ENCODE data around the gene DNAI2. TPM values are rescaled to one million over a fixed set of nuclear protein-coding genes. Genes with fewer than 3 reads are reported as not detected.

The DNAI2 gene, protein sequence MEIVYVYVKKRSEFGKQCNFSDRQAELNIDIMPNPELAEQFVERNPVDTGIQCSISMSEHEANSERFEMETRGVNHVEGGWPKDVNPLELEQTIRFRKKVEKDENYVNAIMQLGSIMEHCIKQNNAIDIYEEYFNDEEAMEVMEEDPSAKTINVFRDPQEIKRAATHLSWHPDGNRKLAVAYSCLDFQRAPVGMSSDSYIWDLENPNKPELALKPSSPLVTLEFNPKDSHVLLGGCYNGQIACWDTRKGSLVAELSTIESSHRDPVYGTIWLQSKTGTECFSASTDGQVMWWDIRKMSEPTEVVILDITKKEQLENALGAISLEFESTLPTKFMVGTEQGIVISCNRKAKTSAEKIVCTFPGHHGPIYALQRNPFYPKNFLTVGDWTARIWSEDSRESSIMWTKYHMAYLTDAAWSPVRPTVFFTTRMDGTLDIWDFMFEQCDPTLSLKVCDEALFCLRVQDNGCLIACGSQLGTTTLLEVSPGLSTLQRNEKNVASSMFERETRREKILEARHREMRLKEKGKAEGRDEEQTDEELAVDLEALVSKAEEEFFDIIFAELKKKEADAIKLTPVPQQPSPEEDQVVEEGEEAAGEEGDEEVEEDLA
- not detected for polyA plus RNA-seq (2013, experiment 1 of 2)
- not detected for polyA plus RNA-seq (2013, experiment 2 of 2)

DNA sequence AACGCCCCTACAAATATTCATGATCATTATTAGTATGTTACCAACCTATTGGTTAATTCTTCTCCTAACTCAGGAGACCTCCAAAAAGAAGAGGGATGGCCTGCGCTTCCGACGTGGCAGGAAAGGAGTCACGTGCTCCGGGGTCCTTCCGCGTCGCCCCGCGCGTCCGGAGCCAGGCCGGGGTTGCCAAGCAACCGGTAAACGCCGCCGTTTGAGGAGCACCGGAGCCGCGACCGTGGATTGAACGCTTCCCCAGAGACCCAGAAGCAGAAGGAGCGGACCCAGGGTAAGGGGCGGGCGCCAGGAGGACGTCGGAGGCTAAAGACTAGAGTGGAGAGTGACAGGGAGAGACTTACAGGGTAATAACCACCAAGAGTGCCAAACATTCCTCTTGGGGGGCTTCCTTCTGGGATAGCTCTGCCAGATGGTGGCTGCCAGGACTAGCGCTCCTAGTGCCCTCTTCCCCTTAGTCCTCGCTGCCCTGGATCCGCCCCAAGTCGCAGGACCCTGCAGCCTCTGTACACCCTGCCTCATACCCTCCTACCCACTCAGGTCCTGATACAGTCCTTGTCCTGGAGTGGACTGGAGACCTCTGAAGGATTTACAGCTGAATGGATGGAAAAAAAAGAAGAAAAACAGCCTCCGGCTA is at the start of gene DNAI2:
Gene DNAI2 (plus strand): TSS at position 175 of the 649 bp plus-strand sequence. CDS start 7,584 bp downstream, outside the sequence.
- 18 to 22% methylated on average over 19 to 27 of the region's 33 CpGs for WGBS, 2 experiments (ENCODE audit: insufficient coverage in 2 of 2)
- no peak within 1 kb of the TSS for H3K27ac ChIP-seq (ENCODE audit: low read depth, low read length, severe bottlenecking)
- peaks cover 3% of the 10 kb centered on the region for H3K4me1 ChIP-seq (ENCODE audit: control insufficient read depth, insufficient read depth, low read length, poor library complexity, severe bottlenecking)

DNA sequence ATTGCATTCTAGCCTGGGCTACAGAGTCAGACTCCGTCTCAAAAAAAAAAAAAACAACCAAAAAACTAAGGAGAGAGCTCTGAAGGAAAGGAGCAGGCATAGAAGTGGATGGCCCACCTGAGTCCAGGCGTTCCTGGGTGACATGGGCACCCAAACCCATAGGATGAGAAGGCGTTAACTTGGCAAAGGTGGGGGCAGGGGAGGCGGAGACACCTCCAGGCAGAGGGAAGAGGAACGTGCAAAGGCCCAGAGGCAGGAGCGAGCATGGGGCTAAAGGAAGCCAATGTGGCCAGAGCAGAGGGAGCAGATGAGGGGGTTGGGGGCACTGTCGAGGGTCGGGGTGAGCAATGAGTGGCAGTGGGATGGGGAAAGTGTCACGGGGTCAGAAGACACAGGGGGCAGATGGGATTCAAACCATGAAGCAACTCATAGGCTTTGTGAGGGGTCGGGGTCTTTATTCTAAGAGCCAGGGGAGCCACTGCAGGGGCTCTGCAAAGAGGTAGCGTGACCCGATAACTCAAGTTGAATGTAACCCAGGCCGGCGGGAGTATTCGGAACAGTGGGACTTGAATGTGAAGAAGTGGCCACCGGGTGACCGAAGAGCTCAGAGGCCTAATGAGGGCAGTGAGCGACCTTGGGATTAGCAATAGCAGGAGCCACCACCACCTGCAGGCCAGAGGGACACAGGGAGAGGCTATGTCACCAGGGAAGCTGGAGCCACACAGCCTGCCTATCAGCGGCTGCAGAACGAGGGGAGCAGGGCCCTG is 48.9 kb upstream of the DNAI2 start:
- Histone ChIP-seq H3K4me1 (ENCODE audit: control insufficient read depth, insufficient read depth, low read length, poor library complexity, severe bottlenecking) (peaks cover 2% of the 10 kb centered on the region), H3K27ac (ENCODE audit: low read depth, low read length, severe bottlenecking) (no peak overlapping the region), H3K4me3 (ENCODE audit: extremely low read depth, insufficient read depth, low read length, poor library complexity, severe bottlenecking) (no peak overlapping the region), H3K36me3 (ENCODE audit: control insufficient read depth, insufficient read depth, low read length) (no peaks in the 10 kb centered on the region), H3K9me3 (ENCODE audit: control insufficient read depth, low read length) (no peaks in the 10 kb centered on the region)
- WGBS, 2 experiments (ENCODE audit: insufficient coverage in 2 of 2) = 91 to 96% methylated on average over 13 to 19 of the region's 20 CpGs

More for the DNA sequence above, at the start of gene DNAI2:
- Histone ChIP-seq H3K4me3 (ENCODE audit: extremely low read depth, insufficient read depth, low read length, poor library complexity, severe bottlenecking) (no peak within 1 kb of the TSS), H3K9me3 (ENCODE audit: control insufficient read depth, low read length) (no peaks in the 10 kb centered on the region), H3K36me3 (ENCODE audit: control insufficient read depth, insufficient read depth, low read length) (no peaks in the 10 kb centered on the region)

DNA sequence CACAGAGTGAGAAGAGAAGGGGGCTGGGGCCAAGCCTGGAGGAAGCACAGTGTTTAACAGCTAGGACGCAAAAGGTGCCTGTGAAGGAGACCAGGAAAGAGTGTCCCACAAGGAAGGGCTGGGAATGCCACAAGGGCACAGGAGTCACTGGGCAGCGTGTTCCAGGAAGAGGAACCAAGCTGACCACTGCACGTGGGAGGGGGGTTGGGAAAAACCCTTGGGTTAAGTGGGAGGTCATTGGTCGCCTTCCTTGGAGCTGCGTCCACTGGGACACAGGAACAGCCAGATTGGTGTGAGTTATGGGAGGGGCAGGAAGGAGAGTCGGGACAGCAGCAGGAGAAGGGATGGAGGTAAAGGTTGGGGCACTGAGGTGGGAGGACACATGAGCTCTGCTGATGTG is 47.8 kb upstream of the DNAI2 start:
- Histone ChIP-seq H3K27ac (ENCODE audit: low read depth, low read length, severe bottlenecking) (no peak overlapping the region), H3K9me3 (ENCODE audit: control insufficient read depth, low read length) (no peaks in the 10 kb centered on the region), H3K4me3 (ENCODE audit: extremely low read depth, insufficient read depth, low read length, poor library complexity, severe bottlenecking) (no peak overlapping the region), H3K4me1 (ENCODE audit: control insufficient read depth, insufficient read depth, low read length, poor library complexity, severe bottlenecking) (peaks cover 2% of the 10 kb centered on the region), H3K36me3 (ENCODE audit: control insufficient read depth, insufficient read depth, low read length) (no peaks in the 10 kb centered on the region)
- WGBS, 2 experiments (ENCODE audit: insufficient coverage in 2 of 2) = 85 to 90% methylated on average over 6 of the region's 6 CpGs

DNA sequence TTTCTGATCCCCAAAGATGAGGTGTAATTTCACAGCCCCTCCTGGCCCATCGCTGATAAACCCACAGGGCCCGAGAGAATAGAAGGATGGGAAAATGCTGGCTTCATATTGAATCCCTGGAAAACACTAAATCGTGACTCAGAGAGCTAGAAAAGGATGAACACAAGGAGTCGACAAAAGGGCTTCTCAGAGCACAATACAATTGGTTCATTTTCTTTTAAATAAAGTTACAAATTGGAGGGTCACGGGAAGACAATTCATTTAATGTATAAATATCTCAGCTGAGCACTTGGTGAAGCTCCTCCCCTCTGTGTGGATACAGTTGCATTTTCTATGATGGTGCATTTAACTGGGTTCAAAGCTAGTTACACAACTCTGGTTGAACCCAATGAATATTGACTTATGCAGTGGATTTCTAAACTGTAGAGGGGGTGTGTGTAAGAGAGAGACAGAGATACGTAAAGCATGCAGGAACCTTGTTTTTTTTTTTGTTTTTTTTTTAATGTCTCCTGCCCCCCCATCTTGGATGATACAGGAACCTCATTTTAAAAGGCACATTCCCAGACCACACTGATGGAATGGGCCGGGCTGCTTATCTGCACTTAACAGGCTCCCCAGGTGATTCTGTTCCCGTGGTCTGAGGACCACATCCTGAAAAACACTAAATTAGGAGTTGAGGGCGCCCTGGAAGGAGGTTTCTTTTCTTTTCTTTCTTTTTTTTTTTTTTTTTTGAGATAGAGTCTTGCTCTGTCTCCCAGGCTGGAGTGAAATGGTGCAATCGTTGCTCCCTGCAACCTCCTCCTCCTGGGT is 46.6 kb upstream of the DNAI2 start:
- WGBS, 2 experiments (ENCODE audit: insufficient coverage in 2 of 2) = 87 to 95% methylated on average over 6 to 8 of the region's 10 CpGs
- H3K36me3 ChIP-seq (ENCODE audit: control insufficient read depth, insufficient read depth, low read length) = no peaks in the 10 kb centered on the region
- no peak overlapping the region for H3K27ac ChIP-seq (ENCODE audit: low read depth, low read length, severe bottlenecking)
- H3K4me3 ChIP-seq (ENCODE audit: extremely low read depth, insufficient read depth, low read length, poor library complexity, severe bottlenecking) = no peak overlapping the region
- no peaks in the 10 kb centered on the region for H3K9me3 ChIP-seq (ENCODE audit: control insufficient read depth, low read length)
- peaks cover 2% of the 10 kb centered on the region for H3K4me1 ChIP-seq (ENCODE audit: control insufficient read depth, insufficient read depth, low read length, poor library complexity, severe bottlenecking)

DNA sequence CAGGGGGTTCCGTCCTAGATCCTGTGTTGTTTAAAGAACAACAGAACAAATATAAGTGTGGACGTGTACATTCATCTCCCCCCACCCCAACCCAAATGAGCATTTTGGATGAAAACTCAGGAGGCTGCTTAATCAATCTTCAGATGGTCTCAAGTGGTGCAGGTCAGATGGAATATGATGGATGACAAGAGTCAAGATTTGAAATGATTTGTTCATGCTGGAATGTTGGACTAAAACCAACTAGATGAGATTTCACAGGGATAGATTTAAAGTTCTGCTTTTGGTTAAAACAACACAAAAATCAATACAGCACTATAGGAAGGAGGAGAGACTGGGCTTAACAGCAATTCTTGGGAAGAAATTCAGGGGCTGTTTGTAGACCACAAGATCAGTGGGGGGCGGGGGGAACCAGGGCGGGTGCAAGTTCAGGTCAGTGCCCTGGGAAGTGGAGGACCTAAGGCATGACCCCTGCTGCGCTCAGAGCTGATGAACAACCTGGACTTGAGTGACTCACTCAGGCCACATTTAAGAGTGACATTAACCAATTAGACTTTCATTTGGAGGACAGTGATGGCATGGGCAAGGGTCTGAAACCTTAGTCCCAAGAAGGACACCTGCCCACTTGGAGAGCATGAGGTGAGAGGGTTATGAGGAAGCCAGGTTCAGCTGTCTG is 45.6 kb upstream of the DNAI2 start:
- H3K4me1 ChIP-seq (ENCODE audit: control insufficient read depth, insufficient read depth, low read length, poor library complexity, severe bottlenecking) = peaks cover 2% of the 10 kb centered on the region
- no peak overlapping the region for H3K4me3 ChIP-seq (ENCODE audit: extremely low read depth, insufficient read depth, low read length, poor library complexity, severe bottlenecking)
- H3K36me3 ChIP-seq (ENCODE audit: control insufficient read depth, insufficient read depth, low read length) = no peaks in the 10 kb centered on the region
- WGBS, 2 experiments (ENCODE audit: insufficient coverage in 2 of 2) = 89 to 96% methylated on average over 2 to 3 of the region's 5 CpGs
- H3K27ac ChIP-seq (ENCODE audit: low read depth, low read length, severe bottlenecking) = no peak overlapping the region
- H3K9me3 ChIP-seq (ENCODE audit: control insufficient read depth, low read length) = no peaks in the 10 kb centered on the region

DNA sequence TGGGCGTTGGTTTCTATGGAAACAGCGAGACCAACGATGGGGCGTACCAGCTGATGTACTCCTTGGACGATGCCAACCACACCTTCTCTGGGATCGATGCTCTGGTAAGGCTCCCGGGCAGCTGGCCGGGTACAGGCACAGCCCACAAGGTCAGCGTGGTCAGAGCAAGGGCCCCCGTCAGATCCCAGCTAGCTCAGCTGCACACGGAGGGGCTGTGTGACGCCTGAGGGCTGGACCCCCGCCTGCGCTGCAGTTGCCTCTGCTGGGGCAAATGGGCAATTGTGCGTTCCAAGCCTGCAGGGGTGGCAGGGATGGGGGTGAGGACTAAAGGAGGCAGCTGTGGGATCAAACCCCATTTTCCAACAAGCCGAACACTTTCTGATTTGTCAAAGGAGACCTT is 43.1 kb upstream of the DNAI2 start:
- Histone ChIP-seq H3K27ac (ENCODE audit: low read depth, low read length, severe bottlenecking) (no peak overlapping the region), H3K9me3 (ENCODE audit: control insufficient read depth, low read length) (no peaks in the 10 kb centered on the region), H3K4me1 (ENCODE audit: control insufficient read depth, insufficient read depth, low read length, poor library complexity, severe bottlenecking) (no peaks in the 10 kb centered on the region), H3K36me3 (ENCODE audit: control insufficient read depth, insufficient read depth, low read length) (no peaks in the 10 kb centered on the region), H3K4me3 (ENCODE audit: extremely low read depth, insufficient read depth, low read length, poor library complexity, severe bottlenecking) (no peak overlapping the region)
- WGBS, 2 experiments (ENCODE audit: insufficient coverage in 2 of 2) = 86 to 97% methylated on average over 15 of the region's 16 CpGs

DNA sequence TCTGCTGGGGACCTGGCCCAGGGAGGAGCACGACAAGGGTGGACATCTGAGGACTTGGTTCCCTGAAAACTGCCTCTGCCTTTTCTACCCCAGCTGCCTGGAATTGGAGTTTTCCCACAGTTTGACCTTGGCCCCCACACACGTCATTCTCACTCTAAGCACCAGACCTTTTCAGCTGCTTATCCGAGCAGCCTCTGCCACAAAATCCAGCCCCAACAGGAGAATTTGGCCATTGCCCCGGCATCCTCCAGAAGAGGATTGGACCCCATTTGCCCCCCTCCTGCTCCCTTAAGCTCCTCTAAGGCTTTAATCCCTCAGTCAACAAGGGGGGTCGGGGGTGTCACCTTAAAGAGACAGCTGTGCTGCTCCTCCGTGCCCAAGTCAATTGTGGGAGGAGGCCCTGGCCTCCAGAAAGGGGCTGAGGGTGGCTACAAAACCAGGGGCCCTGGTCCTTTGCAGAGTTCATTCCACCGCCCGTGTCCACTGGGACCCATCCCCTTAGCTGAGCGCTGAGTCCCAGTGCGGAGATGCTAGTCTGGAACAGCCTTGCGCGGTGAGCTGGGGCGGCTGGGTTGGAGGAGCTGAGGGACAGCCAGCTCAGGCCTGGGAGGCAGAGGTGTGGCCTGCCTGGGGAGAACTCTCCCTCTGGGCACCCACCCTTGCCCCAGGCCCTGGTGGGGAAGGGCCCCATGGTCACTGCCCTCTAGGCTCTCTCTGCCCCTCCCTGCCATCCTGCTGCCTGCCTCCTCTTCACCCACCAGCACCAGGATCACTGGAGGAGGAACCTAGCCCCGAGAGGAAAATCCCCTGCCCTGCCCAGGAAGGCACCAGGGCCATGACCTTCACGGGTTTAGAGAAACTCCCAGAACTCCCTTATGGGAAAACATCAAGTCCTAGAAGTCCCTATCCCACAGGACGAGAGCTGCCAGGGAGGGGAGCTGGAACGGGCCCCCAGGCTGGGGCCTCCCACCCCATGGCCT is 41.8 kb upstream of the DNAI2 start:
- H3K9me3 ChIP-seq (ENCODE audit: control insufficient read depth, low read length) = no peaks in the 10 kb centered on the region
- H3K4me1 ChIP-seq (ENCODE audit: control insufficient read depth, insufficient read depth, low read length, poor library complexity, severe bottlenecking) = no peaks in the 10 kb centered on the region
- no peak overlapping the region for H3K4me3 ChIP-seq (ENCODE audit: extremely low read depth, insufficient read depth, low read length, poor library complexity, severe bottlenecking)
- no peaks in the 10 kb centered on the region for H3K36me3 ChIP-seq (ENCODE audit: control insufficient read depth, insufficient read depth, low read length)
- WGBS, 2 experiments (ENCODE audit: insufficient coverage in 2 of 2) = 88 to 93% methylated on average over 11 to 12 of the region's 17 CpGs
- no peak overlapping the region for H3K27ac ChIP-seq (ENCODE audit: low read depth, low read length, severe bottlenecking)

DNA sequence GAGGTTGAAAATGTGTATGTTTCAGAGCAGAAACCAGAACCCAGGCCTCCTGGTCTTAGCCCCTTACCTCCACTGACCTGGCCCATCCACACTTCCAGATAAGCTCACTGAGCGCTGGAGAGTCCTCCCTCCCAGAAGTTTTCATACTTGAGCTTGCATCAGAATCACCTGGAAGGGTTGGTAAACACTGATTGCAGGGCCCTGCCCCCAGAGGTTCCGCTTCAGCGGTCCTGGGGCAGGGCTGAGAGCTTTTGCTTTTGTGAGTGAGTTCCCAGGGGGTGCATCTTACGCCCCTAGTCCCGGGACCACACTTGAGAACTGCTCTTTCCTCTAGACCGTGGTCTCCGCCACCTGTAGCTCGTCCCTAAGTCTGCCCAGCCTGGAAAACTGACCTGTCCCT is 40.1 kb upstream of the DNAI2 start:
- no peak overlapping the region for H3K4me3 ChIP-seq (ENCODE audit: extremely low read depth, insufficient read depth, low read length, poor library complexity, severe bottlenecking)
- H3K27ac ChIP-seq (ENCODE audit: low read depth, low read length, severe bottlenecking) = no peak overlapping the region
- no peaks in the 10 kb centered on the region for H3K4me1 ChIP-seq (ENCODE audit: control insufficient read depth, insufficient read depth, low read length, poor library complexity, severe bottlenecking)
- H3K36me3 ChIP-seq (ENCODE audit: control insufficient read depth, insufficient read depth, low read length) = no peaks in the 10 kb centered on the region
- WGBS, 2 experiments (ENCODE audit: insufficient coverage in 2 of 2) = 84 to 86% methylated on average over 5 to 6 of the region's 8 CpGs
- H3K9me3 ChIP-seq (ENCODE audit: control insufficient read depth, low read length) = no peaks in the 10 kb centered on the region

DNA sequence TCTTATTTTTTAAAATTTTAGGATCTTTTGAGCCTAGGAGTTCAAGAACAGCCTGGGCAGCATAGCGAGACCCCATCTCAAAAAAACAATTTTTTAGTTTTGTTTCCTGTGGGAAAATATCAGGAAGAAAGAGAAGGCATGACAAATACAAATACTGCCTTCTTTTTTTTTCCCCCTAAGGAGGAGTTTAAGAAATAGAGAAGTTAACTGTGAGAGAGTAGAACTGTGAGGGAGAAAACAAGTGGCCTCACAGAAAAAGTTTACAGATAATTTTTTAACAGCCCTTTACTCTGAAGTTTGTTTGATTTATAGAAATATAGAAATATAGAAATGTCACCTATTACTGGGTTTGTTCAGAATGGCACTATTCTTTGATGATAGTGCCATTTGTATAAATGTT is 39.5 kb upstream of the DNAI2 start:
- Histone ChIP-seq H3K4me1 (ENCODE audit: control insufficient read depth, insufficient read depth, low read length, poor library complexity, severe bottlenecking) (no peaks in the 10 kb centered on the region), H3K9me3 (ENCODE audit: control insufficient read depth, low read length) (no peaks in the 10 kb centered on the region), H3K27ac (ENCODE audit: low read depth, low read length, severe bottlenecking) (no peak overlapping the region), H3K4me3 (ENCODE audit: extremely low read depth, insufficient read depth, low read length, poor library complexity, severe bottlenecking) (no peak overlapping the region), H3K36me3 (ENCODE audit: control insufficient read depth, insufficient read depth, low read length) (no peaks in the 10 kb centered on the region)
- WGBS, 2 experiments (ENCODE audit: insufficient coverage in 2 of 2) = no CpG with 5 or more reads among the region's 1 CpG
